Naive B cell (primary cell): ENCODE results near the gene CARHSP1. TPM values are rescaled to one million over a fixed set of nuclear protein-coding genes. Genes with fewer than 3 reads are reported as not detected.
"Not testable (repeated sequence)": the region's sequence is repeated elsewhere in the genome, so short reads cannot be mapped to it uniquely, and the experiment has no call there.

Experiments
- ATAC-seq, 2 donors: fragments of 150-1000 bp; cut with Tn5 transposase; 2 replicates each; pipeline ENCODE4 v1.10.0; 2021; ENCODE audit warnings: low read depth in 2 of 2, mild to moderate bottlenecking in 2 of 2, moderate library complexity in 2 of 2
- DNase-seq: peaks from one replicate; pipeline ENCODE4 v3.0.0; 2022
- H3K27ac Mint-ChIP-seq, 6 donors: one replicate each; pipeline ENCODE4 v1.8.0; 2020 to 2022; ENCODE audit warnings: mild to moderate bottlenecking in 6 of 6, mixed read lengths in 6 of 6, moderate library complexity in 5 of 6, inconsistent platforms in 2 of 6
- H3K27me3 Mint-ChIP-seq, 3 donors: one replicate each; pipeline ENCODE4 v1.8.0; 2021 to 2022; ENCODE audit warnings: mixed read lengths in 3 of 3, mild to moderate bottlenecking in 1 of 3
- H3K36me3 Mint-ChIP-seq, 2 donors: one replicate each; pipeline ENCODE4 v1.8.0; 2020 to 2022; ENCODE audit warnings: mixed read lengths in 2 of 2, inconsistent platforms in 1 of 2, mild to moderate bottlenecking in 1 of 2
- H3K4me1 Mint-ChIP-seq, 3 donors: one replicate each; pipeline ENCODE4 v1.8.0; 2020 to 2022; ENCODE audit warnings: mixed read lengths in 3 of 3, inconsistent platforms in 1 of 3, mild to moderate bottlenecking in 1 of 3, moderate library complexity in 1 of 3
- H3K4me3 Mint-ChIP-seq, 8 donors: one replicate each; pipeline ENCODE4 v1.8.0; 2020 to 2022; ENCODE audit warnings: mild to moderate bottlenecking in 8 of 8, mixed read lengths in 8 of 8, moderate library complexity in 8 of 8, inconsistent platforms in 2 of 8
- H3K9me3 Mint-ChIP-seq, 7 donors: one replicate each; pipeline ENCODE4 v1.8.0; 2020 to 2022; ENCODE audit warnings: mixed read lengths in 7 of 7, mild to moderate bottlenecking in 5 of 7, inconsistent platforms in 2 of 7, moderate library complexity in 1 of 7
- polyA plus RNA-seq, 6 donors: library from polyadenylated mRNA; unstranded; fragments of 300-500 nt; fragmentation: Illumina TruSeq; gene quantifications; one replicate each; pipeline ENCODE4 v1.2.3, GENCODE V29; 2021; ENCODE audit warnings: low read depth in 6 of 6

CARHSP1 gene
- polyA plus RNA-seq, 6 donors from 2014 or later, result 37.0 to 62.1 (median 50.3) TPM

- DNase-seq (no peak), ATAC-seq (no peak)
- no peaks in the 10 kb centered on the region for H3K27me3 Mint-ChIP-seq
- H3K4me1 Mint-ChIP-seq, result peaks cover 4 to 11% (median 9%) of the 10 kb centered on the region in 3 donors
- peaks cover 13 to 16% of the 10 kb centered on the region in 2 donors for H3K36me3 Mint-ChIP-seq
- peak overlapping the region in 1 of 6 donors; percentile 47 for H3K27ac Mint-ChIP-seq
- peak overlapping the region in 1 of 8 donors; percentile 30 for H3K4me3 Mint-ChIP-seq
- H3K9me3 Mint-ChIP-seq, result no peaks in the 10 kb centered on the region
Measured at GRCh38 chr16:8814095-8814806, 54.6 kb downstream of the CARHSP1 start.

GRCh38 chr16:8812162-8812843, 56.5 kb downstream of the CARHSP1 start:
- ATAC-seq (no peak), DNase-seq (no peak)
- H3K36me3 Mint-ChIP-seq, result peaks cover 12 to 23% of the 10 kb centered on the region in 2 donors

DNA sequence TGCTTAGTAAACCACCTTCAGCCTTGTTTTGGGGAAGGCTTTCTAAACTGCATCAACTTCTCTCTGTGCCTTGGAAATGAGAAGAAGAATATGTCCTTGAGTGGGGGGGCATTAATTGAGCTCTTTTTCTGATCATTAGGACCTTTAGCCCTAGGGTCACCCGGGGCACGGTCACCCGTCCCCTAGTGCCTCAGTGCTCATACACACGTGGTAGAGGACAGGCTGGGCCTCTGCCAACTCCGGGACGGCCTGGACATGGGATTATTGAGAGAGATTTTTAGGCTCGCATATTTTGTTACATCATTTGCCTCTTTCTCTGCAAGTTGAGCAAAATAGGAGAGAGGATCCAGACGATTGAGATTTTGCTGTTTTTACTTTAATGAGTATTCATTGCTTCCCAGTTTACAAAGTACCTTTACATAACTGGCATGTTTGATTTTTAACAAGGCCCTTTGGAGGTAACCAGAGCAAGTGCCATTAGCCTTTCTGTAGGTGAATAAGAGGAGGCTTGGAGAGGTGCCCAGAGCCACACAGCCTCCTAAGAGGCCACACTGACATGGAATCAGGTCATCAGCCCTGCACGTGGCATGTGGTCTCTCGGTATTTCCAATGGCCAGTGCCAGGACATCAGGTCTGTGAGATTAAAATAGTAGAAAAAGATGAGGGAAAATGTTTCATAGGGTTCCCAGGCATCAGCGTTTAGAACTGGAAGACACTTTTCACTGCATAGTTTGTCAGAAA, 60.0 kb downstream of the CARHSP1 start:
- ATAC-seq (no peak), DNase-seq (no peak)
- H3K4me3 Mint-ChIP-seq, result no peak overlapping the region
- peak overlapping the region in 1 of 6 donors; percentile 13 for H3K27ac Mint-ChIP-seq
- H3K9me3 Mint-ChIP-seq, result no peaks in the 10 kb centered on the region
- H3K27me3 Mint-ChIP-seq, result no peaks in the 10 kb centered on the region
- peaks cover 8 to 16% of the 10 kb centered on the region in 2 donors for H3K36me3 Mint-ChIP-seq
- H3K4me1 Mint-ChIP-seq, result no peaks in the 10 kb centered on the region

More at GRCh38 chr16:8812162-8812843, 56.5 kb downstream of the CARHSP1 start:
- no peaks in the 10 kb centered on the region for H3K4me1 Mint-ChIP-seq
- no peak overlapping the region for H3K27ac Mint-ChIP-seq
- H3K27me3 Mint-ChIP-seq, result no peaks in the 10 kb centered on the region
- H3K9me3 Mint-ChIP-seq, result no peaks in the 10 kb centered on the region
- H3K4me3 Mint-ChIP-seq, result no peak overlapping the region

DNA sequence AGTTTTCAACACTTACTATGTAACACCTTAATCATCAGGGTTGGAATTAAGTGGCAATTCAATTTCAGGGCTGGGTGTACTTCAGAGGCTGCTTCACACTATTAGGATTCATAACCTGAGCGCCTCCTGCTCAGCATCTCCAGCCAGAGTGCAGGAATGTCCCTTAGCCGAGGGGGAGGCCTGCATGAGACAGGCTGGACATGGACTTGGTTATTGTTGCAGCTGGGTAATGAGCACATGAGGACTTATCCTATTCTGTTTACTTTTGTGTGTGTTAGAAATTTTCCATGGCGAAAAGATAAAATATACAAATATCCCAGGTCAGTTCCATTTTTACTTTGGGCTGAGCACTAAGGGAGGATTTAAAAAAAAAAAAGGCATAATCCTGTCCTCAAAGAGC, 60.8 kb downstream of the CARHSP1 start:
- ATAC-seq (no peak), DNase-seq (no peak)
- peaks cover 0 to 4% (median 3%) of the 10 kb centered on the region in 3 donors for H3K4me1 Mint-ChIP-seq
- peaks cover 8 to 20% of the 10 kb centered on the region in 2 donors for H3K36me3 Mint-ChIP-seq
- peak overlapping the region in 2 of 6 donors; percentile 32 to 78 for H3K27ac Mint-ChIP-seq
- no peaks in the 10 kb centered on the region for H3K27me3 Mint-ChIP-seq
- H3K9me3 Mint-ChIP-seq, result no peaks in the 10 kb centered on the region
- no peak overlapping the region for H3K4me3 Mint-ChIP-seq

DNA sequence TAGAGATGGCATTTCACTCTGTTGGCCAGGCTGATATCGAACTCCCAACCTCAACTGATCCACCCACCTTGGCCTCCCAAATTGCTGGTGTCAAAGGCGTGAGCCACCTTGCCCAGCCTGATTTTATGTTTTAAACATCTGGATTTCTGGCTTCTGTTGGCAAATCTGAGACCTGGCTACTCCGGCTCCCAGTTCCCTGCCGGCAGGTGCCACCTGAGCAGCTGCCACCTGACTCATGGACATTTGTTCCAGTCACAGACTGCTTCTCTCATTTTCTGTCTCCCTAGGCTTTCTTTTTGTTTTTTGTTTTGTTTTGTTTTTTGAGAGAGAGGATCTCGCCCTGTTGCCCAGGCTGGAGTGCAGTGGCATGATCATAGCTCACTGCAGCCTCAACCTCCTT, 61.6 kb downstream of the CARHSP1 start:
- Mint-ChIP-seq H3K27ac (no peak overlapping the region), H3K4me3 (no peak overlapping the region), H3K9me3 (no peaks in the 10 kb centered on the region), H3K4me1 (peaks cover 2 to 6% (median 5%) of the 10 kb centered on the region in 3 donors), H3K36me3 (peaks cover 8 to 24% of the 10 kb centered on the region in 2 donors), H3K27me3 (no peaks in the 10 kb centered on the region)
- ATAC-seq, result no peak
- no peak for DNase-seq

DNA sequence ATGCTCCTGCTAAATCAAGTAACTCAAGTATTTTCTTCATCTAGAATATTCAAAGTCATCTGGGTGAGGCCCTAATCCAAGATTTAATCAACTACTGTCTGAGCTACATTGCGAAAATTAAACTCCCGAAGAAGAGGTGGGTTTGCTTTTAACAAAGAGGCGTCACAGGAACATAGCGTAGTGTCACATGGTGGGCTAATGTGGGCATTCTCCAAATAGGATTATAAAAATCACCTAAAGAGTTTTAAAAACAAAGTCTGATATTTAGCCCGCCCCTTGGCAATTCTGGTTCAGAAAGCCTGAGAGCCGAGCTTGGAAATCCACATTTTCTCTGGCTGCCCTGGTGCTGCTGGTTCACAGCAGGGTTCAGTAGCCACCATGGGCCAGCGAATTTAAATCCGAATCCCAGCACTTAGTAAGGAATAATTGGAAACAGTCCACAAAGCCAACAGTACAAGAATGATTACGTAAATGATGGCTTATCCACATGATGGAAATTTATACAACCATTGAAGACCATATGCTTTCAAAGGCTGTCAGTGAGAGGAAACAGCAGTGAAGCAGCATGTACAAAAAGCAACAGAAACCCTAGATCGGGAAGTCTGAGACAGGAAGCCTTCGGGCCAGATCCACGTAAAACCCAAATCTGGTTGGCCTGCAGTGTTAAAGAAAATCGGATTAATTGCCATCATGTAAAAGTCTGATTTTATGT, 62.4 kb downstream of the CARHSP1 start:
- H3K4me3 Mint-ChIP-seq, result no peak overlapping the region
- H3K4me1 Mint-ChIP-seq, result peaks cover 2 to 6% (median 5%) of the 10 kb centered on the region in 3 donors
- H3K27me3 Mint-ChIP-seq, result no peaks in the 10 kb centered on the region
- H3K9me3 Mint-ChIP-seq, result no peaks in the 10 kb centered on the region
- H3K36me3 Mint-ChIP-seq, result peaks cover 8 to 21% of the 10 kb centered on the region in 2 donors
- no peak overlapping the region for H3K27ac Mint-ChIP-seq
- no peak for DNase-seq
- ATAC-seq, result no peak

DNA sequence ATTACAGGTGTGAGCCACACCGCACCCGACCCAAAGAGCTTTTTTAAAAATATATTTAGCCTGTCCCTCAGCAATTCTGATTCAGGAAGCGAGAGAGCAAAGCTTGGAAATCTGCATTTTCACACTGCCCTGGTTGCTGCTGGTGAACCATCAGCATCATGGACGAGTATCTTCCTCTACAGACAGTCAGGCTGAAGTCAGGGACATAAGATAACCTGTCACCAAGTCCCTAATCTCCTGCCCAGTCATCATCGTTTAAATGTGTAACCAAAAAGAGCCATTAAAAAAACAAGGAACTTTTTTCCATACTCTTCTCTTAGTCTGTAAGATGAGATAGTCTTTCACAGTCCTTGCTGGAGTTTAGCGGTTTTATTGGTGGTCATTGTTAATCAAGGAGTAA, 64.5 kb downstream of the CARHSP1 start:
- no peak for DNase-seq
- no peak for ATAC-seq
- Mint-ChIP-seq H3K36me3 (peaks cover 8 to 19% of the 10 kb centered on the region in 2 donors), H3K27me3 (no peaks in the 10 kb centered on the region), H3K9me3 (no peaks in the 10 kb centered on the region), H3K27ac (peak overlapping the region in 1 of 6 donors; percentile 38), H3K4me3 (no peak overlapping the region), H3K4me1 (peaks cover 6 to 17% (median 7%) of the 10 kb centered on the region in 3 donors)

DNA sequence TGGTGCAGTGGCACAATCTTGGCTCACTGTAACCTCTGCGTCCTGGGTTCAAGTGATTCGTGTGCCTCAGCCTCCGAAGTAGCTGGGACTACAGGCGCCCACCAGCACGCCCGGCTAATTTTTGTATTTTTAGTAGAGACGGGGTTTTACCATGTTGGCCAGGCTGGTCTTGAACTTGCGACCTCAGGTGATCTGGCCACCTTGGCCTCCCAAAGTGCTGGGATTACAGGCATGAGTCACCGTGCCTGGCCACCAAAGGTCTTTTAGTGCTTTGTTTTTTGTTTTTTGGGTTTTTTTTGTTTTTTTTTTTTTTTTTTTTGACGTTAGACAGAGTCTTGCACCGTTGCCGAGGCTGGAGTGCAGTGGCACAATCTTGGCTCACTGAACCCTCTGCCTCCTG, 65.1 kb downstream of the CARHSP1 start:
- not testable (repeated sequence) for H3K27me3 Mint-ChIP-seq, DNase-seq, H3K9me3 Mint-ChIP-seq, ATAC-seq, H3K4me3 Mint-ChIP-seq
- Mint-ChIP-seq H3K36me3 (peaks cover 8 to 15% of the 10 kb centered on the region in 2 donors), H3K27ac (peak overlapping the region in 1 of 6 donors; percentile 38), H3K4me1 (peaks cover 8 to 23% (median 13%) of the 10 kb centered on the region in 3 donors)

Other genes starting within 250 kb of the CARHSP1 start
- gene METTL22, start 247.3 kb downstream of the CARHSP1 start, polyA plus RNA-seq, result 10 to 100 TPM in 4 of 6 donors, 1 to 10 TPM in 2; 8.3 to 20.7 (median 13.7) TPM
- gene ABAT, start 194.4 kb downstream of the CARHSP1 start, polyA plus RNA-seq, result 10 to 100 TPM in 1 of 6 donors, 1 to 10 TPM in 5; 1.9 to 10.0 (median 4.8) TPM
- 10 to 100 TPM; 10.3 to 18.9 (median 17.1) TPM for gene TMEM186, start 71.4 kb downstream of the CARHSP1 start, polyA plus RNA-seq
- 10 to 100 TPM; 19.8 to 33.0 (median 25.1) TPM for gene PMM2, start 71.2 kb downstream of the CARHSP1 start, polyA plus RNA-seq
- gene LITAFD, start 13.3 kb upstream of the CARHSP1 start, polyA plus RNA-seq, result not detected
- 10 to 100 TPM in 4 of 6 donors, 1 to 10 TPM in 2; 4.4 to 21.5 (median 12.2) TPM for gene USP7, start 94.9 kb upstream of the CARHSP1 start, polyA plus RNA-seq
- 10 to 100 TPM; 10.1 to 24.8 (median 14.5) TPM for gene HAPSTR1, start 222.6 kb upstream of the CARHSP1 start, polyA plus RNA-seq